GM21526 (cell line): ENCODE results near the gene MYLK2.

Experiments used
- ATAC-seq: cut with Tn5 transposase; IDR thresholded peaks from one replicate; pipeline ENCODE4 v1.9.1; 2021; ENCODE audit warnings: moderate library complexity; ENCODE audit not compliant: unreplicated experiment, low FRiP score

Gene MYLK2

GRCh38 chr20:31869942-31870725 lies 51.0 kb downstream of the MYLK2 start, which contains the start of the genes DUSP15 and TTLL9:
Gene DUSP15 (minus strand): TSS chr20:31870527. CDS start chr20:31870337, 190 bp downstream.
Gene TTLL9 (plus strand): TSS chr20:31870634. CDS start chr20:31871127, 493 bp downstream.
- ATAC-seq = no peak

GRCh38 chr20:31870726-31871617 lies 51.8 kb downstream of the MYLK2 start:
- ATAC-seq = no peak

DNA sequence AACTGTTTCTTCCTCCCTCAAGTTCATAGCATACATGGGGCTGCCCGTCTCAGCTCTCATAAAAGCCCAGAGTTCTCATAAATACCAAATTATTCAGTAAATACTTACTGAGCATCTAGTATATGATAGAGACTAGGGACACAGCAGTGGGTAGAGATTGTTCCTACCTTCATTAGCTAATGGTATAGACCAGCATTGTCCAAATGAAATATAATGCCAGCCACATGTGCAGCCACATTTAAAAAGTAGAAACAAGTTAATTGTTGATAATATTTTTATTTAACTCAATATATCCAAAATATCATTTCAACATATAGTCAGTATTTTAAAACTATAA lies 52.4 kb downstream of the MYLK2 start:
- ATAC-seq = no peak

DNA sequence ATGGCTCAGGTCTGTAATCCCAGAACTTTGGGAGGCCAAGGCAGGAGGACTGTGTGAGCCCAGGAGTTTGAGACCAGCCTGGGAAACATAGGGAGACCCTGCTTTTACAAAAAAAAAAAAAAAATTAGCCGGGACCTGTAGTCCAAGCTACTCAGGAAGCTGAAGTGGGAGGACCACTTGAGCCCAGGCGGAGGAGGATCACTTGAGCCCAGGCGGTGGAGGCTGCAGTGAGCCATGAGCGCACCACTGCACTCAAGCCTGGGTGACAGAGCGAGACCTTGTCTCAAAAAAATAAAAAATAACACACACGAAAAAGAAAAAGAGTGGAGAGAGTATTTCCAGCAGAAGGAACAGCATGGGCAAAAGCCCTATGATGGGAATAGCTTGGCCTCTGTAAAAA lies 53.2 kb downstream of the MYLK2 start:
- ATAC-seq = no peak

GRCh38 chr20:31875671-31876070 lies 56.5 kb downstream of the MYLK2 start:
- no peak for ATAC-seq

DNA sequence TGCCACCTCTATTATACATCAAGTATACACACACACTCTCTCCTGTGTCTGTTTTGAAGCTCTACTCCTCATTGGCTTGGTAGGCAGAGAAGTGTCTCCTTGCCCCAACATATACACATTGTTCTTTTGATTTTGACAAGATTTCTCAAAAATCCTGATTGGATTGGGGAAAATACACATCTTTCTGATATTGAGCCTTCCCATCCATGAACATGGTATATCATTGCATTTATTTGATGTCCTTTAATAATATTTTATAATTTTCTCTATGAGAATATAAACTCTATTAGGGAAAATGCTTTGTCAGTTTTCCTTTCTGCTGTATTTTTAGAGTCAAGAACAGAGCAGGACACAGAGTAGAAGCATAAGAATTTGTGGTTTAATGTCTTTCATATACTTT lies 58.5 kb downstream of the MYLK2 start:
- no peak for ATAC-seq

DNA sequence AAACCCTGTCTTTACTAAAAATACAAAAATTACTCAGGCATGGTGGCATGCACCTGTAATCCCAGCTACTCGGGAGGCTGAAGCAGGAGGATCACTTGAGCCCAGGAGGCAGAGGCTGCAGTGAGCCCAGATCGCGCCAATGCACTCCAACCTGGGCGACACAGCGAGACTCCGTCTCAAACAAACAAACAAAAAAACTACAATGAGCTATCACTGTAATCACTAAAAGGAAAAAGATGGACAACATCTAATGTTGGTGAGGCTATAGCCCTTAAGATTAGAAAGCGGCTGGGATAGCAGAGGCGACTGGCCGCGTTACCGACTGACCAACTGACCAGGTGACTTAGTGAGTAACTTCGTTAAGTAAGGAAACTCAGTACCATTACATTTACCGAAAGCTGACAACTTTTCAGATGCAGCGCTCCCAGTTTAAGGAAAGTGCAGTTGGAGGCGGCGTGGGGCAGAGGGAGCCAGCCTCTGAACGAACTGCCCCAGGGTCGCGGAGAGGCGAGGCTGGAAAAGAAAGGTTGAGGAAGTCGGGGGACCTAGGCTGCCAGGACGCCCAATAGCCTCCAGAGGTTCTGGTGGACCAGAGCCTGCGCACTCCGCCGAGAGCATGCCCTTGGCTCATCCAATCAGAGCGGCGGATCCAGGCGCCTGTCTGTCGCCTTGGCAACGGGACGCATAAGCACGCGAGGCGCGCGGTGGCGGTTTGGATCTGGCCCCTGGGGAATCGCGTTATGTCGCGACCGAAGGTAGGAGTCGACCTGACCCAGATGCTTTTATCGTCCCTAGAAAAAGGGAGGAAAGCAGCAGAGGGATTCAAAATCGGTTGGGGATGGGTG lies 60.2 kb downstream of the MYLK2 start:
- ATAC-seq = peak; percentile 82

DNA sequence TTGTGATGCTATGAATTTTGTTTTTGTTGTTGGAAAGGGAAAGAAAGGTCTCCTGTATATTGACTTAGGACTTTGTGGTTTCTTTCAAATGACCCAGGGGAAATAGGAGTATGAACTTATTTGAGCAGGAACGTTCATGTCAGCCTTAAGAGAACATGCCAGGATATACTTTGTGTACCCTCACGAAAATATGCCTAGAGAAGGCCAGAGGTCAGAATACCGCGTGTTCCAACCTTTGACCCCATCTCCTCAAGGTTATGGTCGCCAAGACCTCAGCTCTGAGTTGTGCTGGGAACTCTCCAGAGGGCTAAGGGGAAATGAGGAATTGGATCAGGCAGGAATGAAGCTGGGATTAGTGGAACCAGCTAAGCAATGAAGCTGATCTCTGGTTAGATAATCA lies 62.8 kb downstream of the MYLK2 start:
- ATAC-seq = no peak

GRCh38 chr20:31883829-31884228 lies 64.7 kb downstream of the MYLK2 start:
- ATAC-seq = no peak
